Spleen (tissue), 11 donors: ENCODE data around the gene HOXB7. TPM values are rescaled to one million over a fixed set of nuclear protein-coding genes. Genes with fewer than 3 reads are reported as not detected.
A peak's percentile ranks its signal among the peaks of the same experiment; 100 is the strongest.

Experiments used
- DNase-seq: peaks from one replicate; pipeline ENCODE4 v3.0.0-alpha.2; 2020
- H3K27ac ChIP-seq, 8 donors: fragments of 200-600 bp; sonication (generic) in 7 of 8; 1 replicate in 4 of 8; 2 replicates in 4 of 8; pipeline versions ENCODE4 v1.5.0 to v1.8.0; 2016 to 2021; ENCODE audit warnings: inconsistent platforms in 4 of 8, mild to moderate bottlenecking in 4 of 8, moderate library complexity in 1 of 8
- H3K27me3 ChIP-seq, 7 donors: fragments of 200-600 bp; sonication (generic) in 6 of 7; replicated peaks in 1 of 7; 1 replicate in 4 of 7; 2 replicates in 3 of 7; pipeline versions ENCODE4 v1.5.0 to v1.8.0; 2016 to 2021; ENCODE audit warnings: inconsistent platforms in 3 of 7, mild to moderate bottlenecking in 1 of 7
- H3K36me3 ChIP-seq, 6 donors: fragments of 200-600 bp; sonication (generic) in 5 of 6; 1 replicate in 4 of 6; 2 replicates in 2 of 6; pipeline versions ENCODE4 v1.5.0 to v1.8.0; 2016 to 2021; ENCODE audit warnings: inconsistent platforms in 2 of 6
- H3K4me1 ChIP-seq, 6 donors: fragments of 200-600 bp; sonication (generic) in 5 of 6; 1 replicate in 3 of 6; 2 replicates in 3 of 6; pipeline versions ENCODE4 v1.5.0 to v1.8.0; 2016 to 2021; ENCODE audit warnings: inconsistent platforms in 3 of 6
- H3K4me3 ChIP-seq, 8 donors: fragments of 200-600 bp; sonication (generic) in 7 of 8; 1 replicate in 4 of 8; 2 replicates in 4 of 8; pipeline versions ENCODE4 v1.5.0 to v1.8.0; 2016 to 2021; ENCODE audit warnings: inconsistent platforms in 4 of 8, mild to moderate bottlenecking in 4 of 8, moderate library complexity in 2 of 8
- H3K9me3 ChIP-seq, 8 donors: fragments of 200-600 bp; sonication (generic) in 7 of 8; 1 replicate in 4 of 8; 2 replicates in 4 of 8; pipeline versions ENCODE4 v1.5.0 to v1.8.0; 2016 to 2021; ENCODE audit warnings: inconsistent platforms in 4 of 8
- POLR2A ChIP-seq, 3 donors: fragments of 450-650 bp; IDR thresholded peaks; one replicate each; pipeline ENCODE4 v1.5.1; 2017; ENCODE audit warnings: antibody characterized with exemption in 3 of 3, mild to moderate bottlenecking in 1 of 3
- POLR2AphosphoS5 ChIP-seq, 3 donors: sonication (generic); formaldehyde crosslinking; IDR thresholded peaks; one replicate each; pipeline ENCODE4 v1.5.1; 2017; ENCODE audit warnings: antibody characterized with exemption in 3 of 3
- WGBS, 5 donors: extraction: QIAGEN DNeasy Blood & Tissue Kit in 3 of 5; methylation state at CpG; one replicate each; pipeline versions ENCODE4 v1.1.5 to v1.1.7; 2013 to 2018; 5-methylcytosine and 5-hydroxymethylcytosine counted together
- intact Hi-C: fragments of 100-400 bp; cut with DNase I; formaldehyde crosslinking; loops from one replicate; pipeline ENCODE4 v1.15.0; 2023; ENCODE audit warnings: low total_unique reads
- polyA plus RNA-seq, 3 donors: library from polyadenylated mRNA; stranded (reverse); fragments of 200-250 nt; gene quantifications; one replicate each; pipeline ENCODE4 v1.2.1, GENCODE V29; 2013
- total RNA-seq, 7 donors: library from RNA; depleted of rRNA in 3 of 7; stranded (reverse); fragments of >200 nt in 3 of 7; fragmentation: NEBNext Ultra II Directional in 4 of 7; extraction: Animal tissue kit (Norgen Biotek cat#: 25700) in 4 of 7; gene quantifications; one replicate each; pipeline versions ENCODE4 v1.1.0 to v1.2.1, GENCODE V29; 2016 to 2021
- TF ChIP-seq, protein P1 (sequence below), 11 experiments: fragments of 200-600 bp in 7 of 11; fragments of 450-650 bp in 4 of 11; sonication (generic) in 4 of 11; IDR thresholded peaks in 8 of 11; conservative IDR thresholded peaks in 3 of 11; 1 replicate in 7 of 11; 2 replicates in 4 of 11; pipeline versions ENCODE4 v1.4.0 to v1.8.0; 2016 to 2021; ENCODE audit warnings: antibody characterized with exemption in 11 of 11, inconsistent platforms in 4 of 11, mild to moderate bottlenecking in 1 of 11
- donor health status: healthy with polysubstance abuse.
- donor health status: DM: no; HTN: no; CAD: no; lungs with moderate emphysema.
- donor health status: DM: no; HTN: no; CAD: no.
- donor health status: Bipolar disorder and iron deficiency.
- donor health status: healthy.
- donor health status: DM: no; HTN: no; CAD: no.
- donor health status: DM: yes; HTN: yes; CAD: no.

Gene HOXB7
- total and polyA plus RNA-seq, 10 donors, result 1.3 to 7.5 (median 3.1) TPM

DNA sequence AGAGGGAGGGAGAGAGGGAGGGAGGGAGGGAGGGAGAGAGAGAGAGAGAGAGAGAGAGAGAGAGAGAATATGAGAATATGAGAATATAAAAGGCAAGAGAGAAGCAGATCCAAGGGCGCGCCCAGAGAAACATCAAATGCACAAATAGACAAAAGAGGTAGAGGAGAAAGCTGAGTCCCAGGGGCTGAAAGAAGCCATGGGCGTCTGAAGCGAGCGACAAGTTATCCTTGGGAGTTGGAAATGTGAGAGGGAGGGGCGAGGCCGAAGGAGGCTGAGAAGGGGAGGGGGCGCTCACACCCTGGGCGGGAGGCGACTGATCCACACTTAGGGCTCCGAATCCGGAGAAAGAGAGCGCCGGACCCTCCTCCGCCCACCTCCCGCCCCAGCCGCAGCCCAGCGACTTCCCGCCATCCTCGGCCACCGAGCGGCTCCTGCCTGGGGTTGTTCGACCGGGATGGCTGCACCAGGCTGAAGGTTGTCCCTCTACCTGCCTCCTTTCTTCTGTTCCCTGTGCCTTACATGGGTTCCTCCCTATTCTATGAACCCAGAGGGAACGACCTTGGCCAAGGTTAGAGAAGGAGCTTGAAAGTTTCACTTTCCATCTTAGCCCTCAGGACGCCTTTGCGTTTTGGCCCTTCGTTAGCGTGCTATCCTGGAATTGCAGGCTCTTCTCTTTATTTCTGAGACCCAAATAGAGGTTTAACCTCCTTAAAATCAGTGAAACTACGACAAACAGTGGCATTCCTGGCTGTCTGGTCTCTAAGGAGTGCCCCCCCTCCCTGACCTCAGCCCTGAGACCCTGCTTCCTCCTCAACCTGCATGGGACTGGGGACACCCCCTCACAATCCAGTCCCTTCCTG is 36.5 kb upstream of the HOXB7 start:
- TF ChIP-seq POLR2AphosphoS5 (IDR thresholded peaks at IDR 0.05), result no peak
- TF ChIP-seq, protein P1, sequence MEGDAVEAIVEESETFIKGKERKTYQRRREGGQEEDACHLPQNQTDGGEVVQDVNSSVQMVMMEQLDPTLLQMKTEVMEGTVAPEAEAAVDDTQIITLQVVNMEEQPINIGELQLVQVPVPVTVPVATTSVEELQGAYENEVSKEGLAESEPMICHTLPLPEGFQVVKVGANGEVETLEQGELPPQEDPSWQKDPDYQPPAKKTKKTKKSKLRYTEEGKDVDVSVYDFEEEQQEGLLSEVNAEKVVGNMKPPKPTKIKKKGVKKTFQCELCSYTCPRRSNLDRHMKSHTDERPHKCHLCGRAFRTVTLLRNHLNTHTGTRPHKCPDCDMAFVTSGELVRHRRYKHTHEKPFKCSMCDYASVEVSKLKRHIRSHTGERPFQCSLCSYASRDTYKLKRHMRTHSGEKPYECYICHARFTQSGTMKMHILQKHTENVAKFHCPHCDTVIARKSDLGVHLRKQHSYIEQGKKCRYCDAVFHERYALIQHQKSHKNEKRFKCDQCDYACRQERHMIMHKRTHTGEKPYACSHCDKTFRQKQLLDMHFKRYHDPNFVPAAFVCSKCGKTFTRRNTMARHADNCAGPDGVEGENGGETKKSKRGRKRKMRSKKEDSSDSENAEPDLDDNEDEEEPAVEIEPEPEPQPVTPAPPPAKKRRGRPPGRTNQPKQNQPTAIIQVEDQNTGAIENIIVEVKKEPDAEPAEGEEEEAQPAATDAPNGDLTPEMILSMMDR (IDR thresholded peaks at IDR 0.05 in 8 of 11, conservative IDR thresholded peaks at IDR 0.05 in 3 of 11), result no peak
- TF ChIP-seq POLR2A (IDR thresholded peaks at IDR 0.05), result no peak

DNA sequence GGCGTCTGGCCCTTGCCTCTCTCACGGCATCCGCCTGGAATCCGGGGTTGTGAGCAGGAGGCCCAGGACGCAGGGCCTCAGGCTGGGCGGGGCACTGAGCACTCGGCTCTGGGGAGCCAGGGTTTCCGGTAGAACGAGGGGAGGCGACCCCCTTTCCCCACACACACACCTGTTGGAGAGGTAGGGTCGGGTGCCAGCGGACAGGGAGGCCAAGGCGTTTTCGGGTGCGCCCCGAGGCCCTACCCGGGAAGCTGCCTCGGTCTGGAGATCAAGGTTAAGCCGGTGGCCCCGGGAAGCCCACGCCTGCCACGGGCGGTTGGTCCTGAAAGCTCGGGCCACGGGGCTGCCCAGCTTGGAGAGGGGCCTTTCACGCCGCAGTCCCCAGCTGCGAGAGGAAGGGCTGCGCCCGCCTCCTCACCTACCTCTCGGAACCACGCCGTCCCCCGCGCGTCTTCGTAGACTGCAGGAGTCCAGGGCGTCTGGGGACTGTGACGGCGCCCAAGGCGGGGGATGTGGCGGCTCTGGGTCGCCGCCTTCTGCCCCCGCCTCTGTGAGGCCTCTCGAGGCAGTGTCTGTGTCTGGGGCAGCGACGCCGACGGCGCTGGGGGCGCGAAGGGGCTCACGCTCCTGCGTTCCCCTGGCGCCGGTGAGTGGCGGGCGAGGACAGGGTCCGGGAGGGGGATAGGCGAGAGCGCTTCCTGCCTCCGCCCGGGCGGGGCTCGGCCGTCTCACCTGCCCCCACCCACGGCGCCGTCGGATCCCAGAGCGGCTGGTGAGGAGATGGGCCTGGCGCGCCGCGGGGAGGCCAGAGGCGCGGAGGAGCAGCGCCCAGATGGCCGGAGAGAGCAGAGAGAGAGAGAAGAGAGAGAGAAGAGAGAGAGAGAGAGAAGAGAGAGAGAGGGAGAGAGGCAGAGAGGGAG is 35.6 kb upstream of the HOXB7 start:
- 4 to 14% (median 5%) methylated on average over 22 to 80 of the region's 80 CpGs for WGBS, 5 donors
- Histone ChIP-seq H3K27me3 (peaks cover 14 to 93% (median 68%) of the 10 kb centered on the region in 7 donors), H3K36me3 (no peaks in the 10 kb centered on the region), H3K9me3 (no peaks in the 10 kb centered on the region), H3K27ac (peak overlapping the region in 3 of 8 donors; percentile 17 to 47 (median 22)), H3K4me1 (peaks cover 5 to 42% (median 26%) of the 10 kb centered on the region in 6 donors), H3K4me3 (peak overlapping the region; percentile 5 to 72 (median 47))
- no peak for DNase-seq
- TF ChIP-seq, protein P1 (IDR thresholded peaks at IDR 0.05 in 8 of 11, conservative IDR thresholded peaks at IDR 0.05 in 3 of 11), result no peak
- TF ChIP-seq POLR2AphosphoS5 (IDR thresholded peaks at IDR 0.05) (no peak), POLR2A (IDR thresholded peaks at IDR 0.05) (no peak)
- intact Hi-C loops, result no loop called here

More for the DNA sequence above, 36.5 kb upstream of the HOXB7 start:
- intact Hi-C loops, result no loop called here
- peaks cover 5 to 33% (median 24%) of the 10 kb centered on the region in 6 donors for H3K4me1 ChIP-seq
- H3K27me3 ChIP-seq, result peaks cover 10 to 89% (median 59%) of the 10 kb centered on the region in 7 donors
- WGBS, 5 donors, result 1 to 3% (median 2%) methylated on average over 26 to 30 of the region's 30 CpGs
- no peaks in the 10 kb centered on the region for H3K9me3 ChIP-seq
- no peaks in the 10 kb centered on the region for H3K36me3 ChIP-seq
- H3K27ac ChIP-seq, result peak overlapping the region in 3 of 8 donors; percentile 22 to 53 (median 47)
- no peak for DNase-seq
- peak overlapping the region; percentile 27 to 72 (median 48) for H3K4me3 ChIP-seq

DNA sequence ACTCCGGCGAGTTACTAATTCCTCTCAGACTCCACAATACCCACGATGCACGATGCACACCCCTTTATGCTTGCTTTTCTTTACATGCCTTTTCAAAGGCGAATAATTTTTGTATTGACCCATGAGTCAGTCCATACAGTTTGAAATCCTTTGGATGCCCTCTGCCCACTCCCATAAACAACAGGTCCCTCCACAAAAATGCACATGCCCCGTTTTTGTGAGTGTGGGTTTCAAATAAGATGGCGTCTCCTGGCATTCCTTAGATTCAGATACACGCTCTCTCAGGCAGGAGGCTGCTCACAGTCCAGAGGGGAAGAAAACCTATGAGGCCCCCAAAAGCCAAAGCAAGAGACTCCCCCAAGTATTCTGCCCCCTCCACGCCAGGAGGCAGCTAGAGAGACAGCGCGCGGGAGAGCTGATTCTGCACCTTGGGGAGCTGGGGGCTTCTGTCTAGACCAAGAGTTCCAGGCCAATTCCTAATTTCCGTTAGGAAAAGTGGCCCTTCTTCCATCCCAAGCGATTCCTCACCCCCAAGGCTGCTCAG is 34.9 kb upstream of the HOXB7 start:
- peak overlapping the region in 2 of 8 donors; percentile 46 to 72 for H3K4me3 ChIP-seq
- no peaks in the 10 kb centered on the region for H3K9me3 ChIP-seq
- intact Hi-C loops, result no loop called here
- no peaks in the 10 kb centered on the region for H3K36me3 ChIP-seq
- H3K4me1 ChIP-seq, result peaks cover 5 to 44% (median 26%) of the 10 kb centered on the region in 6 donors
- no peak for DNase-seq
- no peak overlapping the region for H3K27ac ChIP-seq
- WGBS, 5 donors, result 52 to 66% (median 60%) methylated on average over 14 of the region's 14 CpGs
- peaks cover 14 to 94% (median 75%) of the 10 kb centered on the region in 7 donors for H3K27me3 ChIP-seq
- no peak for TF ChIP-seq POLR2A (IDR thresholded peaks at IDR 0.05)
- no peak for TF ChIP-seq POLR2AphosphoS5 (IDR thresholded peaks at IDR 0.05)

DNA sequence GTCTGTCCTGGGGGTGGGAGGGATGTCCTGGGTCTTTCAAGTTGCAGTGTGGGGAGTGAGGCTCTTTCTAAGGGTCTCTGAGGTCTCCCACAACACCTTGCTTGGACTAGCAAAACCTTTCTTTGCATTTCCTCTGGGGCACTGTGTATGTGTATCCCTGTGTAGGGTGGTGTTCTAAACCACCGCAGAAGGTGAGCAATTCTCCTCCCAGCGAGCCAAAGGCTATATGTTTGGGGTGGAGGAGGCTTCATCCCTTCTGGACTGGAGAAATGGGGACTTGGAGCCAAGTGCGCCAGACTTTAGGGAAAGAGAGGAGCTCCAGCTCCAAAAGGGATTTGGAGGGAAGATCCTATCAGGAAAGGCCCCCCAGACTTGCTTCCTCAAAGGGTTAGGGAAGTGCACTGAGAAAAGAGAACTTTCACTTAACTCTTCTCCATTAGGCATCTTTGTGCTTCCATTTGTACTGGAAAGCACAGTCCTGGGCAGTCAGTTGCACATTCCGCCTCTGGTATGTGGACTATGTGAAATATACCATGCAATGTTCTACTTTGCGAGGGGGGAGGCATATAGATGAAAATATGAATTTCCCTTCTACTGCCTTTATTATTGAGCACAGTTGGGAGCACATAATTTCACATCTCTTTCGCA is 34.2 kb upstream of the HOXB7 start:
- DNase-seq, result no peak
- TF ChIP-seq POLR2AphosphoS5 (IDR thresholded peaks at IDR 0.05) (no peak), POLR2A (IDR thresholded peaks at IDR 0.05) (no peak)
- TF ChIP-seq, protein P1 (IDR thresholded peaks at IDR 0.05 in 8 of 11, conservative IDR thresholded peaks at IDR 0.05 in 3 of 11), result no peak
- peaks cover 5 to 44% (median 26%) of the 10 kb centered on the region in 6 donors for H3K4me1 ChIP-seq
- WGBS, 5 donors, result 53 to 65% (median 62%) methylated on average over 6 of the region's 6 CpGs
- H3K36me3 ChIP-seq, result no peaks in the 10 kb centered on the region
- intact Hi-C loops, result no loop called here
- no peak overlapping the region for H3K27ac ChIP-seq
- no peak overlapping the region for H3K4me3 ChIP-seq
- H3K9me3 ChIP-seq, result no peaks in the 10 kb centered on the region
- H3K27me3 ChIP-seq, result peaks cover 14 to 95% (median 82%) of the 10 kb centered on the region in 7 donors
